Measurements from ENCODE around the gene PRTFDC1.
"Not testable (repeated sequence)": the region's sequence is repeated elsewhere in the genome, so short reads cannot be mapped to it uniquely, and the experiment has no call there.

Gene PRTFDC1

GRCh38 chr10:24929904-24930303, 22.5 kb downstream of the PRTFDC1 start:
- DNase-seq: no peak

GRCh38 chr10:24929056-24929544, 23.3 kb downstream of the PRTFDC1 start:
- no peak for DNase-seq

GRCh38 chr10:24928163-24928562, 24.2 kb downstream of the PRTFDC1 start:
- DNase-seq: no peak

GRCh38 chr10:24926557-24926956, 25.8 kb downstream of the PRTFDC1 start:
- no peak for DNase-seq

GRCh38 chr10:24925799-24926198, 26.6 kb downstream of the PRTFDC1 start:
- no peak for DNase-seq

- DNase-seq: not testable (repeated sequence)
Observed at GRCh38 chr10:24924483-24924882, 27.9 kb downstream of the PRTFDC1 start.

GRCh38 chr10:24922222-24922868, 30.1 kb downstream of the PRTFDC1 start:
- not testable (repeated sequence) for DNase-seq

- no peak for DNase-seq
Observed at GRCh38 chr10:24920907-24921881, 31.2 kb downstream of the PRTFDC1 start.

- not testable (repeated sequence) for DNase-seq
Observed at GRCh38 chr10:24920192-24920591, 32.2 kb downstream of the PRTFDC1 start.

GRCh38 chr10:24919629-24920028, 32.8 kb downstream of the PRTFDC1 start:
- not testable (repeated sequence) for DNase-seq

- no peak for DNase-seq
Observed at GRCh38 chr10:24917979-24918378, 34.4 kb downstream of the PRTFDC1 start.

GRCh38 chr10:24917493-24917892, 34.9 kb downstream of the PRTFDC1 start:
- DNase-seq: no peak

GRCh38 chr10:24916365-24916764, 36.0 kb downstream of the PRTFDC1 start:
- no peak for DNase-seq

GRCh38 chr10:24915304-24915703, 37.1 kb downstream of the PRTFDC1 start:
- no peak for DNase-seq

- DNase-seq: no peak
Observed at GRCh38 chr10:24914148-24914547, 38.3 kb downstream of the PRTFDC1 start.

- no peak for DNase-seq
Observed at GRCh38 chr10:24912215-24912614, 40.2 kb downstream of the PRTFDC1 start.

GRCh38 chr10:24911029-24911428, 41.4 kb downstream of the PRTFDC1 start:
- no peak for DNase-seq

GRCh38 chr10:24910574-24910973, 41.8 kb downstream of the PRTFDC1 start:
- DNase-seq: no peak

- no peak for DNase-seq
Observed at GRCh38 chr10:24908793-24909423, 43.5 kb downstream of the PRTFDC1 start.

- DNase-seq: no peak
Observed at GRCh38 chr10:24907956-24908355, 44.5 kb downstream of the PRTFDC1 start.

- DNase-seq: no peak
Observed at GRCh38 chr10:24906372-24906771, 46.0 kb downstream of the PRTFDC1 start.

- DNase-seq: no peak
Observed at GRCh38 chr10:24904824-24905223, 47.6 kb downstream of the PRTFDC1 start.

- DNase-seq: no peak
Observed at GRCh38 chr10:24902400-24902728, 50.0 kb downstream of the PRTFDC1 start.
